Heart left ventricle (tissue), 16 donors: ENCODE results near the gene TUBB. TPM values are rescaled to one million over a fixed set of nuclear protein-coding genes. Genes with fewer than 3 reads are reported as not detected.

Source experiments
- ATAC-seq, 4 donors: fragments of 200-7000 bp; cut with Tn5 transposase; one replicate each; pipeline ENCODE4 v1.9.1; 2020 to 2022; ENCODE audit warnings: moderate library complexity in 4 of 4, mild to moderate bottlenecking in 3 of 4, moderate number of reproducible peaks in 1 of 4
- DNase-seq, 5 donors: peaks; one replicate each; pipeline ENCODE4 v3.0.0-alpha.2; 2020
- H3K27ac ChIP-seq, 12 donors: fragments of 200-600 bp; sonication (generic) in 4 of 12; one replicate each; pipeline versions ENCODE4 v1.5.0 to v1.8.0; 2016 to 2022; ENCODE audit warnings: mild to moderate bottlenecking in 2 of 12
- H3K27me3 ChIP-seq, 9 donors: fragments of 200-600 bp; sonication (generic) in 2 of 9; one replicate each; pipeline versions ENCODE4 v1.5.1 to v1.8.0; 2016 to 2022; ENCODE audit warnings: mild to moderate bottlenecking in 3 of 9
- H3K36me3 ChIP-seq, 9 donors: fragments of 200-600 bp; sonication (generic) in 2 of 9; one replicate each; pipeline versions ENCODE4 v1.5.0 to v1.8.0; 2018 to 2022; ENCODE audit warnings: mild to moderate bottlenecking in 2 of 9
- H3K4me1 ChIP-seq, 12 donors: fragments of 200-600 bp; sonication (generic) in 4 of 12; one replicate each; pipeline versions ENCODE4 v1.5.0 to v1.8.0; 2016 to 2022; ENCODE audit warnings: mild to moderate bottlenecking in 3 of 12
- H3K4me3 ChIP-seq, 12 donors: fragments of 200-600 bp; sonication (generic) in 4 of 12; one replicate each; pipeline versions ENCODE4 v1.5.0 to v1.8.0; 2017 to 2022; ENCODE audit warnings: mild to moderate bottlenecking in 9 of 12, moderate library complexity in 4 of 12
- H3K9me3 ChIP-seq, 12 donors: fragments of 200-600 bp; sonication (generic) in 4 of 12; one replicate each; pipeline versions ENCODE4 v1.5.0 to v1.8.0; 2016 to 2022; ENCODE audit warnings: mild to moderate bottlenecking in 1 of 12
- CTCF ChIP-seq, 12 donors: fragments of 200-600 bp; sonication (generic) in 4 of 12; IDR thresholded peaks; one replicate each; pipeline versions ENCODE4 v1.5.0 to v1.8.0; 2018 to 2022; ENCODE audit warnings: antibody characterized with exemption in 12 of 12, mild to moderate bottlenecking in 5 of 12
- POLR2A ChIP-seq, 2 donors: fragments of 450-650 bp; IDR thresholded peaks; one replicate each; pipeline ENCODE4 v1.6.1; 2017; ENCODE audit warnings: antibody characterized with exemption in 2 of 2, mild to moderate bottlenecking in 2 of 2, moderate library complexity in 2 of 2
- WGBS, 4 donors: extraction: QIAGEN DNeasy Blood & Tissue Kit in 2 of 4; methylation state at CpG; one replicate each; pipeline versions ENCODE4 v1.1.5 to v1.1.7; 2013 to 2018; 5-methylcytosine and 5-hydroxymethylcytosine counted together
- intact Hi-C, 10 donors: fragments of 100-400 bp; cut with DNase I; formaldehyde crosslinking; loops; one replicate each; pipeline versions ENCODE4 v1.11.1 to v1.14.2; 2022
- polyA plus RNA-seq, 2 donors: library from polyadenylated mRNA; stranded (reverse); fragments of 200-250 nt; gene quantifications; one replicate each; pipeline ENCODE4 v1.2.3, GENCODE V29; 2013
- total RNA-seq, 9 donors: library from RNA; depleted of rRNA in 2 of 9; stranded (reverse); fragments of >200 nt in 2 of 9; fragmentation: NEBNext Ultra II Directional in 3 of 9; extraction: Animal tissue kit (Norgen Biotek cat#: 25700) in 3 of 9; gene quantifications; one replicate each; pipeline versions ENCODE4 v1.1.0 to v1.2.4, GENCODE V29; 2016 to 2023
- donor health status: ischemic (EF 13 %, LVEDD 7.1; RV severe dilation, severe dysfunction).
- donor health status: healthy with polysubstance abuse.
- donor health status: DM: no; HTN: yes; CAD: no.
- donor health status: DM: no; HTN: no; CAD: no.
- donor health status: ischemic (EF 25% LVEDD 6.9; RV normal size, moderate dysfunction).
- donor health status: ischemic (EF 25% LVEDD 5.7; RV mildly dilated, moderate dysfunction).
- donor health status: healthy.
- donor health status: DM: yes; HTN: yes; CAD: no.
- donor health status: ischemic (EF 35%, LVEDD 5.7; RV mildly dilated, moderate dysfunction).
- donor health status: nonischemic (EF 11% LVEDD 7.7; RV severe dilation, severe dysfunction).
- donor health status: DM: yes; HTN: yes; CAD: no.
- donor health status: PGD.
- donor health status: ischemic (EF 29% LVEDD 5.4; RV normal size, mild dysfunction).
- donor health status: nonischemic (EF 23%, LVEDD 6.1; RV moderate dilation, normal function).

Gene TUBB
- total and polyA plus RNA-seq, 11 donors = 183 to 497 (median 238) TPM

GRCh38 chr6:30709101-30709868 lies 10.9 kb upstream of the TUBB start:
- Histone ChIP-seq H3K4me1 (peaks cover 0 to 5% (median 0%) of the 10 kb centered on the region in 12 donors), H3K27me3 (no peaks in the 10 kb centered on the region), H3K27ac (no peak overlapping the region), H3K4me3 (no peak overlapping the region), H3K9me3 (no peaks in the 10 kb centered on the region), H3K36me3 (peaks cover 0 to 98% (median 74%) of the 10 kb centered on the region in 9 donors)
- TF ChIP-seq POLR2A (IDR thresholded peaks at IDR 0.05) (no peak), CTCF (IDR thresholded peaks at IDR 0.05) (no peak)
- no peak for ATAC-seq
- no peak for DNase-seq
- intact Hi-C loops = no loop called here
- WGBS, 4 donors = 89 to 100% (median 96%) methylated on average over 2 of the region's 2 CpGs

- ATAC-seq (no peak), DNase-seq (no peak)
- 80 to 100% (median 88%) methylated on average over 1 of the region's 1 CpG for WGBS, 4 donors
- no peaks in the 10 kb centered on the region for H3K9me3 ChIP-seq
- no peak overlapping the region for H3K4me3 ChIP-seq
- H3K4me1 ChIP-seq = peaks cover 0 to 11% (median 6%) of the 10 kb centered on the region in 12 donors
- TF ChIP-seq CTCF (IDR thresholded peaks at IDR 0.05) (no peak), POLR2A (IDR thresholded peaks at IDR 0.05) (no peak)
- H3K27me3 ChIP-seq = no peaks in the 10 kb centered on the region
- intact Hi-C loops = no loop called here
- H3K36me3 ChIP-seq = peaks cover 0 to 85% (median 74%) of the 10 kb centered on the region in 9 donors
- no peak overlapping the region for H3K27ac ChIP-seq
These were observed 8.3 kb upstream of the TUBB start for GRCh38 chr6:30711758-30712380.

GRCh38 chr6:30712441-30712945 lies 7.7 kb upstream of the TUBB start:
- no peak overlapping the region for H3K4me3 ChIP-seq
- ATAC-seq = no peak
- intact Hi-C loops = no loop called here
- peaks cover 0 to 12% (median 6%) of the 10 kb centered on the region in 12 donors for H3K4me1 ChIP-seq
- H3K9me3 ChIP-seq = no peaks in the 10 kb centered on the region
- H3K27ac ChIP-seq = no peak overlapping the region
- TF ChIP-seq CTCF (IDR thresholded peaks at IDR 0.05) (no peak), POLR2A (IDR thresholded peaks at IDR 0.05) (no peak)
- WGBS, 4 donors = 65 to 73% (median 68%) methylated on average over 7 of the region's 7 CpGs
- H3K27me3 ChIP-seq = no peaks in the 10 kb centered on the region
- peaks cover 0 to 79% (median 67%) of the 10 kb centered on the region in 9 donors for H3K36me3 ChIP-seq
- no peak for DNase-seq

GRCh38 chr6:30714263-30714662 lies 5.9 kb upstream of the TUBB start:
- TF ChIP-seq POLR2A (IDR thresholded peaks at IDR 0.05) = no peak
- no peak for TF ChIP-seq CTCF (IDR thresholded peaks at IDR 0.05)
- H3K27me3 ChIP-seq = no peaks in the 10 kb centered on the region
- H3K36me3 ChIP-seq = peaks cover 0 to 61% (median 52%) of the 10 kb centered on the region in 9 donors
- WGBS, 4 donors = 93 to 100% (median 98%) methylated on average over 1 of the region's 1 CpG
- H3K27ac ChIP-seq = no peak overlapping the region
- H3K4me1 ChIP-seq = peaks cover 0 to 28% (median 19%) of the 10 kb centered on the region in 12 donors
- intact Hi-C loops = loop anchor here in 1 of 10 donors (2.0 kb wide), 1 partner anchor 23 kb away; the partner anchor contains the start of gene NRM
- H3K4me3 ChIP-seq = no peak overlapping the region
- ATAC-seq (no peak), DNase-seq (no peak)
- H3K9me3 ChIP-seq = no peaks in the 10 kb centered on the region
